Aorta (tissue), 5 donors: ENCODE measurements around the gene L1CAM. TPM values are rescaled to one million over a fixed set of nuclear protein-coding genes. Genes with fewer than 3 reads are reported as not detected.

Experiments
- ATAC-seq: fragments of 200-7000 bp; cut with Tn5 transposase; one replicate; pipeline ENCODE4 v1.9.1; 2022; ENCODE audit warnings: moderate library complexity; ENCODE audit not compliant: low FRiP score
- DNase-seq, 2 donors: peaks; one replicate each; pipeline ENCODE4 v3.0.0-alpha.2; 2020
- H3K27ac ChIP-seq, 2 donors: one replicate each; pipeline ENCODE4 v1.5.1; 2013; ENCODE audit warnings: low read length in 2 of 2, mild to moderate bottlenecking in 2 of 2, moderate library complexity in 2 of 2, control low read depth in 1 of 2, inconsistent platforms in 1 of 2, low read depth in 1 of 2
- H3K27me3 ChIP-seq, 2 donors: one replicate each; pipeline ENCODE4 v1.6.1; 2013; ENCODE audit warnings: control low read depth in 1 of 2, low read length in 1 of 2, mild to moderate bottlenecking in 1 of 2, moderate library complexity in 1 of 2; ENCODE audit not compliant: insufficient read depth in 2 of 2, control insufficient read depth in 1 of 2
- H3K36me3 ChIP-seq, 2 donors: one replicate each; pipeline ENCODE4 v1.6.1; 2013; ENCODE audit warnings: control low read depth in 1 of 2, low read length in 1 of 2, mild to moderate bottlenecking in 1 of 2; ENCODE audit not compliant: insufficient read depth in 2 of 2, control insufficient read depth in 1 of 2
- H3K4me1 ChIP-seq, 2 donors: one replicate each; pipeline ENCODE4 v1.6.1; 2013; ENCODE audit warnings: low read length in 2 of 2, control low read depth in 1 of 2, mild to moderate bottlenecking in 1 of 2, moderate library complexity in 1 of 2; ENCODE audit not compliant: insufficient read depth in 2 of 2, control insufficient read depth in 1 of 2
- H3K4me3 ChIP-seq, 2 donors: one replicate each; pipeline ENCODE4 v1.5.1; 2013; ENCODE audit warnings: low read length in 2 of 2, control low read depth in 1 of 2, mild to moderate bottlenecking in 1 of 2
- H3K9me3 ChIP-seq: one replicate; pipeline ENCODE4 v1.6.1; 2013; ENCODE audit warnings: mild to moderate bottlenecking, low read length; ENCODE audit not compliant: control insufficient read depth
- WGBS, 2 donors: extraction: QIAGEN DNeasy Blood & Tissue Kit; methylation state at CpG; one replicate each; pipeline ENCODE4 v1.1.7; 2013; 5-methylcytosine and 5-hydroxymethylcytosine counted together
- intact Hi-C, 2 donors: fragments of 100-400 bp; cut with DNase I; formaldehyde crosslinking; loops; one replicate each; pipeline versions ENCODE4 v1.14.2 to v1.15.0; 2022
- polyA plus RNA-seq, 2 donors: library from polyadenylated mRNA; stranded (reverse); fragments of 200-250 nt; gene quantifications; one replicate each; pipeline ENCODE4 v1.2.3, GENCODE V29; 2013
- total RNA-seq, 2 donors: library from RNA; stranded (reverse); fragmentation: NEBNext Ultra II Directional; extraction: Animal tissue kit (Norgen Biotek cat#: 25700); gene quantifications; one replicate each; pipeline ENCODE4 v1.2.1, GENCODE V29; 2021
- donor health status: healthy with polysubstance abuse.
- donor health status: Bipolar disorder and iron deficiency.
- donor health status: DM: no; HTN: no; CAD: no.
- donor health status: DM: no; HTN: no; CAD: no.
- donor health status: DM: yes; HTN: yes; CAD: no.

Gene L1CAM
- total and polyA plus RNA-seq, 4 donors, result 1.0 to 11.6 (median 4.3) TPM; not detected in 1

GRCh38 chrX:153926552-153926857 is 40.5 kb upstream of the L1CAM start:
- no peak for ATAC-seq
- no peak overlapping the region for H3K4me3 ChIP-seq
- H3K9me3 ChIP-seq, result no peaks in the 10 kb centered on the region
- no peaks in the 10 kb centered on the region for H3K36me3 ChIP-seq
- intact Hi-C loops, result no loop called here
- no peak overlapping the region for H3K27ac ChIP-seq
- no peaks in the 10 kb centered on the region for H3K27me3 ChIP-seq
- 38 to 46% methylated on average over 4 of the region's 4 CpGs for WGBS, 2 donors
- DNase-seq, result no peak
- H3K4me1 ChIP-seq, result no peaks in the 10 kb centered on the region

DNA sequence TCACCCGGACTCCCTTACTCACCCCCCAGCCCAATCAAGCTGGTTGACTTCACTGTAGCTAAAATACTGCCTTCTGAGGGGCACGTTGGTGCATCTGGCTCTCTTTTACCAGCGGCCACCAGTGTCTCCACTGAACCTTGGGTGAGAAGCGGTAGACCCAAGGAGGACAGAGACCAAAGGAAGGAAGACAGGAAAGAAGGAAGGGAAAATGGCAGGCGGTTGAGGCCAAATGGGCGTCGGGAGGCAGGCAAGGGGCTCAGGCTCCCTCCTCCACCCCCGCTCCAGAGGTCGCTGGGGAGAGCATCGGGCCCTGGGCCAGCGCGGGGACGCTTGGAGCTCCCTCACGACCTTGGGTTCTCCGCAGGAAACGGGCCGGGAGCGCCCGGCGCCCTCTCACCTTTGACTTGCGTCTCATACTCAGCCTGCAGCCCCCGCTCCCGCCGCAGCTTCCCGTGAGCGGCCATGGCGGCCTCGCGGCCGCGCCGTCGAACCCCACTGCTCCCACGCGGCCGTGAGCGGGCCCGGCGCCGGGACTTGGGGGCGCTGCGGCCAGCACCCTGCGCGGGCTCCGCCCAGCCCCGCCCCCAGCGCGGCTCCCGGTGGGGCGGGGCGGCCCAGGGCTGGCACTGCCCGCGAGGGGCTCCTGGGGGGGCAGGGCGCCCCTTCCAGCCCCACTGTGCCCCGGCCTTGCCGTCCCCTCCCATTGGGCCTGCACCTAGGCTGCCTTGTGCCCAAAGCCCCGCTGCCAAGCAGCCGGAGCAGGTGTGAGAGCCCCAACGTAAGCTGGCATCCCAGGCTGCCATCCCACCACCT is 40.0 kb upstream of the L1CAM start, which contains the start of gene ARHGAP4:
ARHGAP4 (minus strand) TSS at position 526 of the 813 bp plus-strand sequence; CDS start at position 464, 62 bp downstream.
- no peaks in the 10 kb centered on the region for H3K36me3 ChIP-seq
- no peaks in the 10 kb centered on the region for H3K9me3 ChIP-seq
- ATAC-seq (no peak), DNase-seq (no peak)
- WGBS, 2 donors, result 22 to 38% methylated on average over 36 to 59 of the region's 59 CpGs
- peak within 1 kb of the TSS in 1 of 2 donors; percentile 2 for H3K27ac ChIP-seq
- no peaks in the 10 kb centered on the region for H3K27me3 ChIP-seq
- H3K4me1 ChIP-seq, result no peaks in the 10 kb centered on the region
- intact Hi-C loops, result no loop called here
- no peak within 1 kb of the TSS for H3K4me3 ChIP-seq

DNA sequence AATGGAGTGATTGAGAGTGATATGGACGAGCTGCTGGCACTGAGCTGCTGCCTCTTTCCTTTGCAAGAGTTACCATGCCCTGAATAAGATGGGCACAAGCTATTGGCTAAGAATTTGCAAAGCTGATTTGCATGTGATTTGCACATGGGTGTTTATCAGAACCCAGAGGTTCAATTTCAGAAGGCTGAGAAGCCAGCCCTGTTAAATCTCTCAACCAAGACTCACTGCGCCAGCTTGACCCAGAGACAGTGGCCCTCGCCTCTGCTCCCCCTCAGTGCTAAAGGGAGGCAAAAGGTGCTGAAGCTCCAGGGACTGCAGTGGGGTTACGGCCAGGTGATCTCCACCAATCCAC is 39.4 kb upstream of the L1CAM start:
- ATAC-seq (no peak), DNase-seq (no peak)
- no peaks in the 10 kb centered on the region for H3K9me3 ChIP-seq
- 78 to 85% methylated on average over 4 of the region's 4 CpGs for WGBS, 2 donors
- no peaks in the 10 kb centered on the region for H3K4me1 ChIP-seq
- H3K4me3 ChIP-seq, result no peak overlapping the region
- no peak overlapping the region for H3K27ac ChIP-seq
- intact Hi-C loops, result no loop called here
- H3K27me3 ChIP-seq, result no peaks in the 10 kb centered on the region
- H3K36me3 ChIP-seq, result no peaks in the 10 kb centered on the region

- Histone ChIP-seq H3K4me1 (no peaks in the 10 kb centered on the region), H3K36me3 (no peaks in the 10 kb centered on the region), H3K27me3 (no peaks in the 10 kb centered on the region), H3K9me3 (no peaks in the 10 kb centered on the region), H3K27ac (no peak overlapping the region), H3K4me3 (no peak overlapping the region)
- ATAC-seq (no peak), DNase-seq (no peak)
- intact Hi-C loops, result no loop called here
- WGBS, 2 donors, result 36 to 46% methylated on average over 14 of the region's 14 CpGs
Measured at GRCh38 chrX:153924149-153924861, 38.3 kb upstream of the L1CAM start.

DNA sequence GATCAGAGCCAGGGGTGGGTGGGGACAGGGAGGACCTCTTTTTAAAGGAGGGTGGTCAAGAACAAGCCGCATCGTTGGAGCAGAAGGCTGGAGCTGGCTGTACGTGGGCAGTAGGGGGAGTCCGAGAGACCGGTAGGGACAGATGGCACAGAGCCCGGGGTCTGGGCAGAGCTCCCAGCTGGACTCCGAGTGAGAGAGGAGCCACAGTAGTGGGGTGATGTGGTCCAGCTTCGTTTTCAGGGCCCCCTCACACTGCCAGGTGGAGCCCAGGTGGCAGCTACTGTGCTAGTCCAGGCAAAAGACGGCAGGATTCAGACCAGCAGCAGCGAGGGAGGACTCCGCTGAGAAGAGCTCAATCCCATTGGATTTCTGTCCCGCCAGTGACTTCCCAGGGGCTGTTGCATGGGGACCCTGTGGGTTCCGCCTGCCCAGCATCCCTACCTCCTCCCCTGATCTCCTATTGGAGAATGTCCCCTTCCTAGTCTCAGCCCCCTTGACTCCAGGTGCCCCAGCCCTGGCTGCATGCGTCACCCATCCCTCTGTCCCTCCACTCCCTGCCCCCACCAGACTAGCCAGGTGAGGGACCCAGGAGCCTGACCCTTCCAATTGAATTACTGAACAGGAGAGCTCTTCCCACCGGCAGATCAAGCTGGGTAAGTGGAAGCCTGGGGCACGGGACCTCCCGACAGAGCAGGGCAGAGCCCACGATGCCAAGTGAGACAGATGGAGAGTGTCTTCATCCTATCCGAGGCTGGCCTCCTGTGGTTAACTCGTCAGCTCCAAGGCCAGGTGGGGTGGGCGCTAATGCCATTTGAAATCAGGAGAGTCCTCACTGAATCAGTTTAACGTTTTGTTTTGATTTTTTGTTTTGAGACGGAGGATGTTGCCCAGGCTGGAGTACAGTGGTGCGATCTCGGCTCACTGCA is 37.2 kb upstream of the L1CAM start:
- no peak overlapping the region for H3K4me3 ChIP-seq
- H3K36me3 ChIP-seq, result no peaks in the 10 kb centered on the region
- H3K4me1 ChIP-seq, result no peaks in the 10 kb centered on the region
- ATAC-seq (no peak), DNase-seq (peak; percentile 85 to 93)
- intact Hi-C loops, result no loop called here
- no peaks in the 10 kb centered on the region for H3K27me3 ChIP-seq
- 42 to 53% methylated on average over 25 of the region's 25 CpGs for WGBS, 2 donors
- no peaks in the 10 kb centered on the region for H3K9me3 ChIP-seq
- H3K27ac ChIP-seq, result no peak overlapping the region

DNA sequence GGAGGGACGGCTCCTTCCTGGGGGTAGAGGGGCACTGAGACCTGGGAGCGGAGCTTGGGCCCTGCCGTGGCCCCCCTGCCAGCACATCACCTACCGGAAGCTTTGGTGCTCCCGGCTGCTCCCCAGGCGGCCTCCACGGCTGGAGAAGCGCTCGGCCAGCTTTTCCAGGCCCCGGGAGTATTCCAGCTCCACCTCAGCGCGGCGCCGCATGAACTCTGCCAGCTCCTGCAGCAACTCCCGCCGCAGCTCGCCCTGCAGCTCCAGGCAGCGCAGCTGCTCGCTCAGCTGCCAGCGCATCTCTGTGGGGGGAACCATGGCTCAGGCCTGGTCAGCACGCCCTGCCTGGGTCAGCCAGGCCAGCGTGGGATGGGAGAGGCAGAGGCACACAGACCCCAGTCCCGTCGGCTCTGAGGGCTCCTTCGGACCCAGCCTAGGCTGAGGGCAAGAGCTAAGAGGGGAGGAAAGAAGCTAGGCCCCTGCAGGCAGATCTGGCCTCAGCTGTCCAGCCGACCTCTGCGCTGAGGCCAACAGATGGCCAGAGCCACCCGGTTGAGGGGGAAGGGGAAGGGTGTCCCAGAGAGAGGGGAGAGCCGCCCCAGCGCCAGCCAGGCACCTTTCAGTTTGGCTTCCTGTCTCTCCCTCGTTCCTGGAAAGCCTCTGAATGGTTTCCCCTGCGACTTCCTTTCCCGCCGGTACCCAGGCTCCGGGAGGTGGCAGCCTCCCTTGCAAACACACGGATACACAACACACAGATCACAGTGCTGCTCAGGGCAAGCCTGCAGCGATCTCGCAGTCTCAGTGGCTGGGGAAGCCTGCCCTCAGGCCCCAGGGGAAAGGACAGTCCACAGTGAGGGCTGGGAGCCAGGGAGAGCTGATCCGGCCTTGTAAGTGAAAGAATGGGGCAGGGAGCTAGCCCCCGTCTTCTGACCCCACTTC is 35.8 kb upstream of the L1CAM start:
- no peaks in the 10 kb centered on the region for H3K9me3 ChIP-seq
- intact Hi-C loops, result no loop called here
- no peaks in the 10 kb centered on the region for H3K4me1 ChIP-seq
- ATAC-seq, result peak; percentile 2
- peak in 1 of 2 donors; percentile 50 for DNase-seq
- H3K4me3 ChIP-seq, result no peak overlapping the region
- no peaks in the 10 kb centered on the region for H3K36me3 ChIP-seq
- no peak overlapping the region for H3K27ac ChIP-seq
- 60 to 65% methylated on average over 39 to 40 of the region's 40 CpGs for WGBS, 2 donors
- H3K27me3 ChIP-seq, result no peaks in the 10 kb centered on the region

DNA sequence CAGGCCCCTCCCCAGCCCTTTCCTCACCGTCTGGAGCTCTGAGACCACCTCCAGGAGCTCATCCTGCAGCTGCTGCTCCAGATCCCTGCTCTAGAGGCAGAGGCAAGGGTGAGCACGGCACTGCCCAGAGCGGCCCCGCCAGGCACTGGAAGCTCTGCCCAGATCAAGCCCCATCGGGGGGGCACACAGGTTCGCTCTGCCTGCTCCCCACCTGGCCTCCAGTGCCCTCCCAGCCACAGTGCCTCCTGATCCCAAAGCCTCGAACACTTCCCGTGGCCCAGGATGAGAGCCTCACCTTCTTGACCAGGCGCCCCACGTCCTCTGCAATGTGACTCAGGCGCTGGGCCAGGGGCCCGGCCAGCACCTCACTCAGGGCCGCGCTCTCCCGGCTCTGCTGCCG is 35.1 kb upstream of the L1CAM start:
- 72 to 75% methylated on average over 16 of the region's 16 CpGs for WGBS, 2 donors
- Histone ChIP-seq H3K4me3 (no peak overlapping the region), H3K27me3 (no peaks in the 10 kb centered on the region), H3K27ac (no peak overlapping the region), H3K4me1 (no peaks in the 10 kb centered on the region), H3K36me3 (no peaks in the 10 kb centered on the region), H3K9me3 (no peaks in the 10 kb centered on the region)
- peak in 1 of 2 donors; percentile 37 for DNase-seq
- intact Hi-C loops, result no loop called here
- peak; percentile 2 for ATAC-seq

- WGBS, 2 donors, result 89 to 96% methylated on average over 14 of the region's 14 CpGs
- DNase-seq (peak in 1 of 2 donors; percentile 36), ATAC-seq (no peak)
- no peak overlapping the region for H3K4me3 ChIP-seq
- H3K36me3 ChIP-seq, result no peaks in the 10 kb centered on the region
- intact Hi-C loops, result no loop called here
- H3K27ac ChIP-seq, result no peak overlapping the region
- H3K4me1 ChIP-seq, result no peaks in the 10 kb centered on the region
- no peaks in the 10 kb centered on the region for H3K9me3 ChIP-seq
- no peaks in the 10 kb centered on the region for H3K27me3 ChIP-seq
Measured at GRCh38 chrX:153920546-153920945, 34.6 kb upstream of the L1CAM start.
